GM18520 (cell line): ENCODE results near the gene RNF4.
"Not testable (repeated sequence)": the region's sequence is repeated elsewhere in the genome, so short reads cannot be mapped to it uniquely, and the experiment has no call there.

Experiments
- ATAC-seq: cut with Tn5 transposase; IDR thresholded peaks from one replicate; pipeline ENCODE4 v1.9.1; 2021; ENCODE audit not compliant: unreplicated experiment

The RNF4 gene

GRCh38 chr4:2457481-2458295 is 11.2 kb upstream of the RNF4 start:
- ATAC-seq, result no peak

GRCh38 chr4:2458546-2459491 is 10.1 kb upstream of the RNF4 start:
- no peak for ATAC-seq

GRCh38 chr4:2459589-2460349 is 9.1 kb upstream of the RNF4 start:
- ATAC-seq, result no peak

GRCh38 chr4:2461246-2461960 is 7.5 kb upstream of the RNF4 start:
- no peak for ATAC-seq

- ATAC-seq, result peak; percentile 62
These were observed 6.5 kb upstream of the RNF4 start for GRCh38 chr4:2462218-2462991.

GRCh38 chr4:2462992-2463762 is 5.7 kb upstream of the RNF4 start:
- ATAC-seq, result no peak

- no peak for ATAC-seq
These were observed 3.9 kb upstream of the RNF4 start for GRCh38 chr4:2465032-2465431.

GRCh38 chr4:2465544-2465943 is 3.4 kb upstream of the RNF4 start:
- not testable (repeated sequence) for ATAC-seq

GRCh38 chr4:2469192-2469984 is 482 bp downstream of the RNF4 start:
- peak; percentile 37 for ATAC-seq

- ATAC-seq, result no peak
These were observed 1.9 kb downstream of the RNF4 start for GRCh38 chr4:2470791-2471190.

GRCh38 chr4:2472187-2472586 is 3.3 kb downstream of the RNF4 start:
- ATAC-seq, result no peak

- ATAC-seq, result no peak
These were observed 9.3 kb downstream of the RNF4 start for GRCh38 chr4:2478229-2478628.

GRCh38 chr4:2480649-2481048 is 11.7 kb downstream of the RNF4 start:
- no peak for ATAC-seq

GRCh38 chr4:2482192-2482591 is 13.3 kb downstream of the RNF4 start:
- ATAC-seq, result no peak

GRCh38 chr4:2482693-2483092 is 13.8 kb downstream of the RNF4 start:
- ATAC-seq, result peak; percentile 31

- no peak for ATAC-seq
These were observed 14.3 kb downstream of the RNF4 start for GRCh38 chr4:2483237-2483636.

GRCh38 chr4:2484185-2484584 is 15.3 kb downstream of the RNF4 start:
- no peak for ATAC-seq

- ATAC-seq, result peak; percentile 43
These were observed 16.1 kb downstream of the RNF4 start for GRCh38 chr4:2484993-2485392.
